Pulmonary artery endothelial cell (primary cell): ENCODE data around the gene INHBB. TPM values are rescaled to one million over a fixed set of nuclear protein-coding genes. Genes with fewer than 3 reads are reported as not detected.
"Not testable (repeated sequence)": the region's sequence is repeated elsewhere in the genome, so short reads cannot be mapped to it uniquely, and the experiment has no call there.

Experiments used
- DNase-seq: peaks from one replicate; pipeline ENCODE4 v3.0.0-alpha.2; 2011; ENCODE audit warnings: low read depth, low spot score
- total RNA-seq: library from RNA; depleted of rRNA; stranded (reverse); fragments of >200 nt; gene quantifications from 2 replicates; pipeline ENCODE4 v1.2.3, GENCODE V29; 2014

Gene INHBB
- total RNA-seq, 1 donor from 2014 or later: 1.7 TPM

DNA sequence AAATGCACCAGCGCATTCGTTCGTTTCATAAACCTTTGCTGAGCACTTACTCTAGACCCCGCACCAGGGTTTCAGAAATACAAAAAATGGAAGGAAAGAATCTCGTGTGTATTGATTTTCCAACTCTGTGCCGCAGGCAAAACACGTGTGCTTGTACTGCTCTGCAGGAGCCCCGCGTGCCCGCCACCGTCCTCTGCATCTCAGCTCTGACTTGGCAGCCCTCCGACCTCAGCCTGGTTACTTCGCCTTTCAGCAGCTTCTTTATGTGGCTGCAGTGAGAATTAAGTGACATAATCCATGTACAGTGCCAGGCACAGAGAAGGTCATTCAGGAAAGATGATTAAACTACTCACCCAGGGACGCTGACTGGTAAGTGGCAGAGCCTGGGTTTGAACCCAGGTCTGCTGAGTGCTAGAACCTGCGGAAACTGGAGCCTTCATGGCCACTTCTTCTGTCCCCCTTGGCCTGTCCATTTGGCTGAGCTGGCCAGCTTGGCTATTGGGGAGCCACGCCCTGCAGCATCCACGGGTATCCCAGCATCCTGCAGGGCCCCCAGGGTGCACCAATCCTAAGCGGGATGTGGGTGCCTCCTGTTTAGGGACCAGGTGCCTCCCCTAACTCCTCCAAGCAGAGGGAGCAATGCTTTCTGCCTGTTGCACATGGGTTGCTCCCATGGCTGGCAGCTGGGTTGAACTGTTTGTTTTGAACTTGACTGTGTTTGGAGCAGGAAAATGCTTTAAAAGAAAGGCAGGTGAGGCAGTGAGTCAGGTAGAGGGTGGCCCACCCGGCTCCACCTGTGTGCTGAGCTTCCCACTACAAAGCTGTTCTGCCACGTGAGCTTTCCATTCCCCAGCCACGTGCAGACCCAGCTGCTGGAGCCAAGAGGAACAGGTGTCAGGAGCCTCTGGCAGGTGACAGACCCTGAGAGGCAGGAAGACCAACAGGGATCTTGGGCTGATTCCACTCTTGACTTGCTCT lies 34.3 kb downstream of the INHBB start:
- no peak for DNase-seq

- DNase-seq: no peak
Measured at GRCh38 chr2:120381192-120381591, 35.3 kb downstream of the INHBB start.

- no peak for DNase-seq
Measured at GRCh38 chr2:120381661-120382060, 35.7 kb downstream of the INHBB start.

- no peak for DNase-seq
Measured at GRCh38 chr2:120382541-120383144, 36.7 kb downstream of the INHBB start.

DNA sequence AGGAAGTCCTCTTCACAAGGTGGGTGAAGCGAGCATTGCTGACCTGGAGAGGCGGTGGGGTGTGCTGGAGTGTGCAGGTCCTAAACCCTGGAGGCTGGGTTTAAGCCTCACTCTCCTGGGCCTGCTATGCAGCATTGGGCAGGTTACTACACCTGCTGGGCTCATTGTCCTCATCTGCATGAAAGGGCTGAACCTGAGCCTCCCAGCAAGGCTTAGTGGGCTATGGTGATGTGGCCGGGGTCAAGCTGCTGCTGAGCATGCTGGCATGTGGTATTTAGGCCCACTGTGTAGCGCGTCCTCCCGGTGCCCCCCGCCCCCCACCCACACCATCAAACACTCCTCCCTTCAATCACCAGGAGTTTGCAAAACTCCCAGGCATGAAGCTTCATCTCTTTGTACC lies 37.3 kb downstream of the INHBB start:
- no peak for DNase-seq

DNA sequence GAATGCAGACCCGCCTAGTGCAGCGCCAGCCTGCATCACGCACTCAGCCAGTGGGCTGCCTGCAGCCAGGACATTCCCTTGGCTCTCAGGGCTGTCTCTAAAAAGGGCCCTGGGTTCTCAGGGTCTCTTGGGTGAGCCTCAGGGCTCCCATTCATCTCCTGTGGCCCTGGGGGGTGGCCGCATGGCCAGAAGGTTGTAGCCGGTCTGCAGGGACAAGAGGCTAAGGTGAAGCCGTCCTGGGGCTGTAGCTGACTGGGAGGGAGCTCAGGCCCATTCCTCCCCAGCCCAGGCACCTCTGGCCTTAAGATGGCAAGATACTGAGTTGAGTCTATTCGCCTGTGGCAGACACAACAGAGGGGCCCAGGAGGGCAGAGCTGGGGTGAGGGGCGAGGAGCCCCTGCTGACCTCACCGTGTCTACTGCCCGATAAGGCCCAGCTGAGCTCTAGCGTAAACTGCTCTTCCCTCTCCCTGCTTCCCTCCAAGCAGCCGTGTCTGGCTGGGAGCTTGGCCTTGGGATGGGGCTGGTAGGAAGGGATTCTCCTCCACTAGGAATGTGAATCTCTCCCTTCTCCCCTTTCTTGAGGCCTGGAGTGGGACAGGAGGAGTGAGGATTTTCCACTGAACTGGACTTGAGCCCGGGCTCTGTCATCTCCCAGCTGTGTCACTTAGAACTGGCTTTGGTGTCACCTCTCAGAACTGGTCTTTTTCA lies 37.9 kb downstream of the INHBB start:
- DNase-seq: no peak

GRCh38 chr2:120384486-120385354 lies 38.8 kb downstream of the INHBB start:
- no peak for DNase-seq

DNA sequence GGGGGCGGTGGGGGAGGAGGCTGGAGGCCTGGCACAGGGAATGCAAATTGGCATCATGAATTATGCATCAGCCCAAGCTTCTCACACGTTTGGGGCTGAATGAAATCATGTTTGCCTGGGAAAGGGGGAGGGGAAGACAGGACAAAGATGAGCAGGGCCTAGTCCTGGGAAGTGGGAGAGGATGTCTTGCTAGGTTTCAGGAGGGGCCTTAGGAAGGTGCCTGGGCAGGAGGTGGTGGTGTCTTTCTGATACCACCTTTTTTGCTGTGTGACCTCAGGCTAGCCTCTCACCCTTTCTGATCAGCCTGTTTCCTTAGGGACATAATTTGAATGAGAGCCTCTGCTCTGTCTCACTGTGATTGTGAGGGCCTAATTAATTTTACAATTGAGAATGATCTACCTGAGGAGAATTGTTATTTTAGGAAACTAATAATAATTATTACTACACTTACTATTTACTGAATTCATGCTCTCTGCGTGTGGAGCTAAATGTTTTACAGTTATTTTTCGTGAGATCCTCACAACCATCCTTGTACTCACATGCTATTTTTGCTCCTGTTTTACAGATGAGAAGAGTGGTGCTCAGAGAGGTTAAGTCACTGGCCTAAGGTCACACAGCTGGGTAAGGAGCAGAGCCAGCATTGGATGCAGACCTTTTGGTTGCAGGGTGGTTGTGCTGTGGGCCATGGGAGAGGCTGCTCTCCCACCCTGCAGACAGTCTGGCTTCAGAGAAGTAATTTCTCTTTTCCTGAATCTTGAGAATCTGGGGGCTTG lies 39.6 kb downstream of the INHBB start:
- DNase-seq: no peak

GRCh38 chr2:120388222-120389035 lies 42.5 kb downstream of the INHBB start:
- DNase-seq: no peak

- no peak for DNase-seq
Measured at GRCh38 chr2:120389036-120389391, 43.1 kb downstream of the INHBB start.

- DNase-seq: no peak
Measured at GRCh38 chr2:120390381-120391055, 44.6 kb downstream of the INHBB start.

DNA sequence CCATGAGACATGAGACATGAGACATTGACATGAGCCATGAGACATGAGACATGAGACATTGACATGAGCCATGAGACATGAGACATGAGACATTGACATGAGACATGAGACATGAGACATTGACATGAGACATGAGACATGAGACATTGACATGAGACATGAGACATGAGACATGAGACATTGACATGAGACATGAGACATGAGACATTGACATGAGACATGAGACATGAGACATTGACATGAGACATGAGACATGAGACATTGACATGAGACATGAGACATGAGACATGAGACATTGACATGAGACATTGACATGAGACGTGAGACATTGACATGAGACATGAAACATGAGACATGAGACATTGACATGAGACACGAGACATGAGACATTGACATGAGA lies 45.4 kb downstream of the INHBB start:
- DNase-seq: not testable (repeated sequence)

DNA sequence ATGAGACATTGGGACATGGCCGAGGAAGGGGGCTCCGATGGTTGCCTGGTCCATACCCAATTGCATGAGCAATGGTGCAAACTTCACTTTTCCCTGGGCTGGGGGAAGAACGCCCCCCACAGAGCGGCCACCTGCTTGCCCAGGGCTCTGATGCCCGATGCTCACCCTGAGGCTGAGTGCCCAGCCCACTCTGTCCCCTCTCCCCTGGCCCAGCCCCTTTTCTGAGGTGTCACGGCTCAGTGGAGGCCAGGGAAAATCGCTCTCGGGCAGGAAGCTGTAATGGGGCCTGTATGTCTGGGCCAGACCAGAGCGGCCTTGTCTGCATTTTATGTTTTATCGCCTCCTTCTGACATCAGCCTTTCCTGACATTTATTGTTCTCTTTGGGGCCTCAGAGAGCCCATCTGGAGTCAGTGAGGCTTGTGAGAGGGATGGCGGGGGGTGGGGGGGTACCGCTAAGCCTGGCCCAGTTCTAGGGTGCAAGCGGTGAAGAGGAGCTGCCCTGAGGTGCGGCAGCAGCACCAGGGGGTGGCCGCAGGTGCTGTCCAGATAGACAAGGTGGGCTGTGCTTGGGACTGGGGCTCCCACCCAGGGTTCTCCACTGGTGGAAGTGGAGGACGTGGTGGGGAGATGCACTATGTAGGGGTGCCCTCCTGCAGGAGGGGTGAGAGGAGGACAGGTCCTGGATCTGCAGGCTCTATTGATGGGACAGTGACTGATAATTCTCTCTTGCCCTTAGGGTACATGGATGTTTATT lies 46.2 kb downstream of the INHBB start:
- DNase-seq: no peak

GRCh38 chr2:120392923-120393322 lies 47.0 kb downstream of the INHBB start:
- no peak for DNase-seq

DNA sequence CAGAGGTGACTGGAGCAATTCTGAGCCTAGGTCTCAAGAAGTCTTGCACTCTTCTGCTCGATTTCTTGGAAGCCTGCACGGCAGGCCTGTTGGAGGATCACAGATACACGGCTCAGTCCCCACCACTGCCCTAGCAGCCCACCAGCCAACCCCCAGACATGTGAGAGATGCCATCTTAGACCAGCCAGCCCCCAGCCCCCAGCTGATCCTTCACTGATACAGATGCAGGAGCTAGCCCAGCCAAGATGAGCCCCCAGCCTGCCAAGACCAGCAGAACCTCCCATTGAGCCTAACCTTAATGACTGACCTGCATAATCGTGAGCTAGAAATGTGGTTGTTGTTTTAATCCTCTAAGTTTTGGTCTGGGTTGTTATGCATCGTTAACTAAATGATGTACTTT lies 47.5 kb downstream of the INHBB start:
- no peak for DNase-seq

- no peak for DNase-seq
Measured at GRCh38 chr2:120394764-120395163, 48.8 kb downstream of the INHBB start.

- no peak for DNase-seq
Measured at GRCh38 chr2:120395221-120396012, 49.5 kb downstream of the INHBB start.
